Head of caudate nucleus (tissue), 42 donors: ENCODE data around the gene DIS3L2.
"Not testable (repeated sequence)": the region's sequence is repeated elsewhere in the genome, so short reads cannot be mapped to it uniquely, and the experiment has no call there.

Source experiments
- DNase-seq, 42 donors: peaks; one replicate each; pipeline versions ENCODE4 v3.0.0 to v3.0.0-alpha.2; 2020 to 2021; ENCODE audit warnings: mixed read lengths in 7 of 42
- intact Hi-C: fragments of 100-400 bp; cut with DNase I; formaldehyde crosslinking; loops from one replicate; pipeline ENCODE4 v1.15.0; 2022

DIS3L2 gene

DNA sequence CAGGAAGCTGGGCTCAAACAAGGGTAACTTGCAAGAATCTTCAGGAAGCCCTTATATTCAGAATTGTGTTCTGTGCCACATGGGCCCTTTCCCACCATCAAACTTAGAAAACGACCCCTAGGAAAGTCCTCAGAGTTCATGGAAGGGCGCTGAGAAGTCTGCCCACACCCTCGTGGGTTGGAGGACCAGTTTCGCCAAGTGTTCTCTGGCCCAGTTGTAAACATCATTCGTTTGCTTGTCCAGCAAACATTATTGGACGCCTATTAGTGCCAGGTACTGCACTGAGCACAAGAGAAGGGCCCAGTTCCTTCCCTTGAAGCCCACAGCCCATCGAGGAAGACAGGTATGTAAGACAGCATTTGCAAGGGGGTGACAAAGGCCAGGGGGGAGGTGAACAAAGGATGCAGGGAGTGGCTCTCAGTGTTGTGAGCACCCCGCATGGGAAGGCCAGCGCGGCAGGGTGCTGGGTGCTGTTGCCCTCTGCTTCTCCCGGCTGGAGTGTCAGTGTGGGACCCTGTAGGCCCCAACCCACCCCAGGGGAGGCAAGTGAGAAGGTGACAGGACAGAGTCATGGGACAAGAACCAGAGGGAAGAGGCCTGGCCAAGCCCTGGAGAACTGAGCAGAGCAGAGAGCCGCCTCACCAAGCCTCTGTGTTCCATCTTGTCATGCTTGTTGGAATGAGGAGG is 356.8 kb downstream of the DIS3L2 start:
- intact Hi-C loops, result loop anchor here (10.0 kb wide), 1 partner anchor 194 kb away; no protein-coding TSS in a partner anchor
- peak in 2 of 42 donors; percentile 1 to 4 for DNase-seq

DNA sequence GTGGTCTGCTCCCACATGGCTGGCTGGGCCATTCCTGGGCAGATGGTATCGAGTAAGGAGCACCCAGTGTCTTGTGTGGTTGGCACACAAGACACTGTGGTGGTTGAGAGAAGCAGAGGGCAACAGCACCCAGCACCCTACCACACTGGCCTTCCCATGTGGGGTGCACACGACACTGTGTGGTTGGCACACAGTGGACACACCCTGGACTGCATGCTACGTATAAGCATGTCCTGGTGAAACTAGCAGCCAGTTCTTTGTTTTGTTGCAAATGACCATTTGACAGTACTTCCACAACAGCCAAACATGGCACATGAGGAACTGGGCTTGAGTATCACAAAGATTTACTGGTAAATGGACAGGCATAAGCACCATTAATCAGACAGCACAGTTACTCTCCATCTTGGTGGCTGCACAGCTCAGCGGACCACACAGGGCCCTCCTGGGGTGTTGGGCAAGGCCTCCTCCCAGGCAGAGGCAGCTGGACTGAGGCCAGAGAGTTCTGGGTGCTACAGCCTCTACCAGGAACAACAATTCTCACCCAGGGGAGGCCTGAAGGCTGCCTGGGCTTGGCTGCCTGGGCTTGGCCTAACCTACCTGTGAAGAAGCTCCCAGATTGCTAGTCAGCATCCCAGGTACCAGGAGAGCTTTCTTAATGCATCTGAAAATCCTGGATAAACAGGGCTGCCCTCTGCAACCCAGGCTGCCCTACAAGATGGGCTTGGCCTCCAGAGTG is 357.7 kb downstream of the DIS3L2 start:
- peak in 2 of 42 donors; percentile 3 to 16 for DNase-seq
- intact Hi-C loops, result loop anchor here (10.0 kb wide), 1 partner anchor 194 kb away; no protein-coding TSS in a partner anchor

DNA sequence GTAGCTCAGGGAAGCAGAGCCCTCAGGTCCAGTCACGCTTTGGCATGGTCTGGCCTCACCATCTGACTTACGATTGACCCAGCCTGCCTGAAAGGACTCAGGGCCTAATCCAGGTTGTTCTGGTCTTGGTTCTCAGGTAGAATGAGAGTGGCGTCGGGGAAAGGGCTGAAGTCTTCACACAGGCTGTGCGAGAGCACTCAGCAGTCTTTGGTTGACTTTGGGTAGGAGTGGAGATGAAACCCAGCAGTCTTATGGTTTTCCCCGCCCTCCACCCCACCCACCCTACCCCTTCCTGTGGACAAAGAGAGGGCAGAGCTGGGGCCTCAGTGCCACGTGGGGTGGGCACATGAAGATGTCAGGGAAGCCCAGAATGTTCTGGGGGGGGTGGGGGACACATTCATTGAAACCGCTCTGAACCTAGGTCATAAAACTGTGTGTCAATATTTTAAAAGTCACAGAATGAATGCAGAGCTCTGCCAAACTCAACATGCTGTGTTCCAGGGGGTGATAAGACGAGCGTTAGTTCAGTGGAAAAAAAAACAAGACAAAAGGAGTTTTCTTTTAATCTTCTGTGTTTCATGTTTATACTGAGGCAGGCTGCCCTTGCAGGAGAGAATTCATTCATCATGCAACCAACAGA is 358.4 kb downstream of the DIS3L2 start:
- intact Hi-C loops, result loop anchor here (10.0 kb wide), 1 partner anchor 195 kb away; no protein-coding TSS in a partner anchor
- peak in 2 of 42 donors; percentile 3 to 6 for DNase-seq

DNA sequence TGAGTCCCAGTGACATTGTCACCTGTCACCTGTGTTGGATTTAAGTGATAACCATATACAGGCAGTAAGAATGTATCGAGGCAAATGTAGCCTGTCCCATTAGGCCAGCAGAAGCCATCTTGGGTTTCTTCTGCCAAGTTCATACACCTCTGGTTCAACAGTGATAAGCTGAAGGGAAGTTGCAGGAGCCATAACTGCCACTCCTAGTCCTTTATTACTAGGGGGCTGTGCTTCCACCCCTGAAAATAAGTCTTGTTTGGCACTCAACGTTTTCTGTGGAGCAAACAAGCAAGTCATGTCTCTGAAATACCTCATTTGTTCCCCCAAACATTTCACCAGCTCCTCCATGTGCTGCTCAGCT is 358.9 kb downstream of the DIS3L2 start:
- intact Hi-C loops, result no loop called here

DNA sequence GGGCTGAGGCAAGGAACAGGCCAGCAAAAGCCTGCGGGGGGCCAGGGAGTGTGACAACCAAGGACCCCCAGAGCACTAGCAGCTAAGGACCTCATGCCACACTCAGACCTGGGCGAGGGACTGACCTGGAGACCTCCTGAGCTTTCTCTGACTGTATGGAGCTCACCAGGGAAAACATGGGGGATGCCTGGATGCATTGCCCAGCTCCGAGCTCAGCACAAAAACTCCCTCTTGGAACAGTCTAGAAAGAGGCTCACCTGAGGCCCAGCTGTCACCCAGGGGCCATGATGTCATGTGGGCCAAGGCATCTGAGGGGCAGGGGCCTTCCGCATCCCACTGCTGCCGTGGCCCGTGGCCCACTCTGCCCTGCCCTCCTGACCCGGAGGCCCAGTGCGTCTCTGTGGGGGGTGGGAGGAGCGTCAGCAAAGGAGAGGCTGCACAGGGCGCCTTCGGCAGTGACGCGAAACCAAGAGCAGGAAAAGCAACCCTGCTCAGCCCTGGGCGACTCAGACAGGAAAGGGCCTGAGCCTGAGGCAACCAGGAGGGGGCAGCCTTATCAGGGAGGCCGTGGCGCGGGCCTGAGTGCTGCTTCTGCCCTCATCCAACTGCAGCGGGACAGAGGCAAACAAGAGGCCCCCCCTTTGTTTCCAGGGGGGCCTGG is 359.8 kb downstream of the DIS3L2 start:
- intact Hi-C loops, result no loop called here
- peak in 1 of 42 donors; percentile 37 for DNase-seq

More for the DNA sequence above, 358.9 kb downstream of the DIS3L2 start:
- DNase-seq, result peak in 1 of 42 donors; percentile 3

DNA sequence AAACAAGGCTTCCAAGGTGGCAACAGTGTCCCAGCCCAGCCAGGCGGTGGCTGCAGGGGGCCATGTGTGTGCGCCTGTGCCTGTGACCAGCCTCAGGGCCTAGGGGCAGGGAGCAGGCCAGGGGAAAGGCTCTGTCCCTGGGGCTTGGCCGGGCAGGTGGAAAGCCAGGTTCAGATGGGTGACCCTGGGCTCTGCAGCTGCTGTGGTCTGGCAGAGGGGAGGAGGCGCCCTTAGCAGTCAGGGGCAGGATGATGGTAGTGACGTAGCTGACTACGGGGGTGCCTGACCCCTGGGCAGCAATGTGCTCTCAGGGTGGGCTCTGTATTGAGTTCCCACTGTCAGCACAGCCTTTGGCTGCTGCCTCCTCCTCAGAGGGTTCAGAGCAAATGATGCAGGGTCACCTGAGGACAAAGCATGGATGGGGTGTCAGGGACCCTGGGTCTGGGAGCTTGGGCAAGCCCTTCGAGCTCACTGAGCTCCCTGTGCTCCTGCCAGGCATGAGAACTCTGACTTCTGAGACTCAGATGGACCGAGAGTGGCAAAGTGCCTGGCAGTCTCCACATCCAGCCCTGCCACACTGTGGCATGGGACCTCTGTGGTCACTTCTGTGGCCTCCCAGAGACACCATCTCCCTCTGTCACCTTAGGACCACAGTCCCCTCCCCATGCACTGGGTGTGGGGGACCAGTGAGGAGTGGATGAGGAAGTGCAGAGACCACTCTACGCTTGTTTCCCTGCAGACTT is 360.5 kb downstream of the DIS3L2 start:
- DNase-seq, result peak in 2 of 42 donors; percentile 20 to 40

DNA sequence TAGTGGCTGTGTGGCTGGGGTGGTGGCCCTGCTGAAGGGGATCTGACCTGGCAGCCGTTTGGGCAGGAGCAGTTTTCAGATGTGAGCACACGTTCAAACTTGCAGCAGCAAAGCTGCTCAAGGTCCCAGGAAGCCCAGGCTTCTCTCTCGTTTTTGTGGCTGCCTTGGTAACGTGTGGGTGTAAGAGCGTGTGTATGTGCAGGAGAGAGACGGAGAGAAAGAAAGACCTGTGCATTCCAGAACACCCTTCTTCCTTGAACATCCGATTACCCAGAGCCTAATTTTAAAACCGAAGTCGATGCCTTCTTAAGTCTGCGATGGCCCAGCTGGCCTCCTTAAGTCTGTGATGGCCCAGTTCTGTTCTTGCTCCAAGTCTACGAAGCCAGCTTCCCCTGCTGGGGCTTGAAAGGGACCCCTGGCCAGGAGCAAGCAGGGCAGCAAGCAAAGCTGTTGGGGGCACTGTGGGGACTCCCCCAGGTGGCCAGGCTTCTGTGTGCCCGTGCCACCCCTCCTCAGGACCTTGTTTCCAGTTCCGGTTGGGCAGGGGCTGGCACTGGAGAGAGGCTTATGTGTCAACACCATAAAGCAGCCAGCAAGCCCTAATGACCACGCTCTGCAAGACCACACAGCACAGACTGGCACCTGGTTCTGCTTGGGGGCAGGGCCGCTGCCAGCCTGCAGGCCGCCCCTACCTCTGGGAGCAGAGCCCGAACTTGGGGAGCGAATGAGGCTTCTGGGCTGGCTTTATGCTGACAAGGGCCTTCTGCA is 361.2 kb downstream of the DIS3L2 start:
- intact Hi-C loops, result no loop called here
- DNase-seq, result peak in 17 of 42 donors; percentile 22 to 70 (median 40)

More for the DNA sequence above, 360.5 kb downstream of the DIS3L2 start:
- intact Hi-C loops, result no loop called here

DNA sequence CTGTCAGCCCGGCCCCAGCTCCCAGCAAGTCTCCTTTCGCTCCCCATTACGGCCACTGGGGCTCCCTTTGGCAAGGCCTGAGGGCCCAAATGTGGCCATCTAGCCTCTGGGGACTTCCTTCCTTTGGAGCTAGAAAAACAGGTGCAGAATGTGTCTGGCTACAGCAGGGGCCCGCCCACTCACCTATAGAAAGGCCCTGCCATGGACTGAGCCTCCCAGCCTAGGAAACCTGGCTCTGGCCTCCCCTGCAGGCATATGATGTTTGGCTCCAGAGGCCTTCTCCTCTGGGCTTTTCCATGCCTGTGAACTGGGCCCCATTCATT is 361.8 kb downstream of the DIS3L2 start:
- intact Hi-C loops, result no loop called here
- no peak for DNase-seq

DNA sequence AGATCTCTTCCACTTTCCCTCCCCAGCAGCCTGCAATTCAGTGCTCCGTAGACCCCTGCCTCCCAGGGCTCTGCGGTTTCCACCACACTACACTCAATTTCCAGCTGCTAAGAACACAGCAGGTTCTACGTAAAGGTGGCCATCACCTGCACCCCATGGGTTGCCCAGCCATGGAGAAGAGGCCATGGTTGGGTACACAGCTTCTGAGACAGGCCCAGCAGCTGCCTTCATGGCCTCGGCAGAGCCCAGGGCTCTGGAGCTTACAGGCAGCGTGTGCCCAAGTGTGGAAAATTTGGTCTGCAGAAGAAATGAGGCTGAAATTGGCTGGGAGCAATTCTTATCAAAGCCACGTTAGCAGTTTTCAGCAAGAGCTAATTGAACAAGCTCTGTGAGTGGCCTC is 362.5 kb downstream of the DIS3L2 start:
- DNase-seq, result peak in 1 of 42 donors; percentile 19

DNA sequence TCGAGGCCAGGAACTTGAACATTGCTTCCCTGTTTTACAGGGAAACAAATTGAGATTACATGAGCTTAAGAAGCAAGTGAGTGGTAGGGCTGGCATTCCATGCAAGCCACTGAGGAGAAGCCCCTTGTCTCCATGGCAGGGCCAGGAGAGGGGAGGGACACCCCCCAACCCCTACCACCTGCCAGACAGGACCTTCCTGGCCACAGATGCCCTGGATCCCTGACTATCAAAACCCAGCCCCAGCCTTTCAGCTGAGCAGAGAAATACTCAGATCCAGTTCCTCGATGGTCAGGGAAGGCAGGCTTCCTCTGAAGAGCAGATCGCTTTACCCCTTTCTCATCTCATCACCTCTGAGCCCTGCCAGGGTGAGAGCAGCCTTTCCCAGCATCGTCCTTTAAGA is 363.3 kb downstream of the DIS3L2 start:
- peak in 3 of 42 donors; percentile 1 to 10 (median 3) for DNase-seq
- intact Hi-C loops, result loop anchor here (5.0 kb wide), 2 partner anchors 397 to 417 kb away; partner anchors contain the start of gene NPPC

More for the DNA sequence above, 362.5 kb downstream of the DIS3L2 start:
- intact Hi-C loops, result not testable (repeated sequence)

DNA sequence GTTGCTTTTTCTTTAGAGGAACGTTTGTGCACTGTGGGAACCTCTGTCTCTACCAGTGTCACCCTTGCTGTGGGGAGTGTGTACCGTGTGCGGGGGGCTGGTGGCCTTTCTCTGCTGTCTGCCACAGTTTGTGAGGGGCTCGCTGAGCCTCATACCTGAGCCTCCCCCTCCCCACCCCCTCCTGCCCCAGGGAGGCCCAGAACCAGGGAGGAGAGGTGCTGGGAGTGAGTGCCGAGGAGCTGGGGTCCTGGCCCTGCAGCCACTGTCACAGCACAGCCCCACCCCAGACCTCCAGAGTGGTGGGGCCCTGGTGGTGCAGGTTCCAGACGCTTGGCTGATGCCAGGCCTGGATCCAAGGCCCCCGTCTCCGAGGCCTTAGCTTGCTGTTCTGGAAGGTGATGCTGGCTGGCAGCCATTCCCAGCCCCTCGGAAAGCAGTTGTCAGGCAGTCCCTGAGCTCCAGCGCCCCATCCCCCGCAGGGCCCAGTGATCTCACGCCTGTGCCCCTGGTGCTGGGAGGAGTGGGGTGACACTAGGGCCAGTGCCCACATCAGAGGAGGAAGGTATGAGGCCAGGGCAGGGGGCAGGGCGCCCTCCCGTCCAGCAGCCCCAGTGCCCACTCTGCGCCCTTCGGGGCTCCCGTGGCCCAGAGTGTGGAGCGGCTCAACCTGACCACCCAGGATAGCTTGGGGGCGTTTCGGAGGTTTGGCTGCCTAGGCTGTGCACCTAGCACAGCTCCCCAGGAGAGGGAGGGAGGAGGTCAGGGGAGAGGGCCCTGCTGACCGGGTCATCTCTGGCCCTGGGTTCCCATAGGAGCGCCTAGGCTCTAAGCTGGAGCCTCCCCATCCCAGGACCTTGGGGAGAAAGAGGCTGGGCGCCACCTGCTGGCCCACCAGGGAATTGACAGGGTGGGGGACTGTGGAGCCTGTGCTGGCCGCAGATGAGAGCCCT is 364.1 kb downstream of the DIS3L2 start:
- peak in 40 of 42 donors; percentile 34 to 90 (median 71) for DNase-seq
- intact Hi-C loops, result loop anchor here (5.0 kb wide), 2 partner anchors 398 to 418 kb away; partner anchors contain the start of gene NPPC

DNA sequence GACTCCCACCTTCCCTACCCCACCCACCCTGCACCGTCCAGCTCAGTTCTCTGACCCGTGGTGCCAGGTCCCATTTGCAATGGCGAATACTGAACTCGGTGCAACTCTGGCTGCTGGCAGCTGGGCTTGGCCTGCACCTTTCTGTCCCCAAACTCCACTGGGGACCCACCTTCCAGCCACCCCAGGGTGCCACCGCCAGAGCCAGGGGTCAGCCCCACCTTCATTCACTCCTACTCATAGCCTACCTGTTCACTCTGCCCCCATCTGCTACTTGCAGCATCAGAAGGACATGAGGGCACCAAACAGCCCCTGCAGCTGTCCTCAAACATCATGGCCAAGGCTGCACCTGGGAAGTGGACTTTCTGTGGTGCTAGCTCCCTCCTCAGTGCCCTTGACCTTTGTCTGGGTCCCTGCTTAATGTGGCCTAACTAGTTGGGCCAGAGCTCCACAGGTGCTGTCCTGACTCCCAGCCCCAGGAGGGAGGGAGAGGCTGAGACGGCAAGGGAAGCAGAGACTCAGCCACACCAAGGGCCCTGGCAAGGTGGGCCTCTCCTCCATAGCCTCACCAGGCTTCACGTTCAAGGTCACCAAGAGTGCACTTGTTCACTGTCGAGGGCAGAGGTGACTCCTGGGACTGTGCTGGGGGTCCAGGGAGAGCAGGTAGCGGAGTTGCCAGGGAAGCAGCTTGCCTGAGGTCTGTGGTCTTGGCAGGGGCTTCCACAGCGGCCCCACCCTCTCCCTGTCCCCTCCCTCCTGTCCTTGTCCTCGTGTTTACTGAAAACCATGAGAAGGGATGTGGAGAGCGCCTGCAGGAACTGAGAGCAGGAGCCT is 365.0 kb downstream of the DIS3L2 start:
- DNase-seq, result peak in 6 of 42 donors; percentile 3 to 35 (median 10)

DNA sequence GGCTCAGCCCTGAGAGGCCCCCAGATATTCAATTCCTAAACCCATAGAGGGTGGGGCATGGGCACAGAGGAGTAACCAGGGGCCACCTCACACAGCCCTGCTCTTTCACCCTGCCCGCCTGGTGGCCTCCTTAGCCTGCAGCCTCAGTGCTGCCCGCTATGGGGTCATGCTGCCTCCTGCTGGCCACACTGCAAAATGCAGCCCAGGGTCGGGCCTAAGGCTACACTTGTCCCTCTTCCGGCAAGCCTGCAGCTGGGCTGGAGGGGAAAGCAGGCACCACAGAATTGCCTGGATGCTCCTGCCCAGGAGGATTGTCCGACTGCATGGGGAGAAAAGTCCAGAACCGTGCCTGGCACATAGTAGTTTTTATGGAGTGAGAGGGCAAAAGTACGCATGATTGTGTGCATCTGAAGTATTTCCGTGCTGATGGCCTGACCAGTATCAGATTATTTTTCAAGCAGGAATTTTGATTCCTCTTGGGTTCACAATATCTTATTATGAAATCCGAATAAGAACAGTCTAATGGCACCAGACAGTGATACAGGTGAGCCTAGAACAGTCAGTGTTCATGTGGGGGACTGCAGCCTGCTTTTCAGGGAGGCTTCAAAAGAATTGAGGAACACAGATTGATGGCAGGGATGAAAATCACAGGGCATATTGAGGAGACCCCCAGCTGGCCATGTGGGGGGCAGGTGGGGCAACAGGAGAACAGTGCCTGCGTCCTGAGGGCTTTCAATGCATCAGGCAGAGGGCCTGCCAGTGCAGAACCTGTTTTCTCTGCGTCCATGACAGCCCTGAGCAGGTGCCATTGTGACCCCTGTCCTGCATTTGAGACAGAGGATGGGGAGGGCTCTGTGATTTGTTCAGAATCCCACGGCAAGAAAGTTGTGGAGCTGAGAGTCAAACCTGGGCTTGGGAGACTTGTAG is 365.9 kb downstream of the DIS3L2 start:
- peak in 41 of 42 donors; percentile 48 to 90 (median 78) for DNase-seq
- intact Hi-C loops, result loop anchor here (5.0 kb wide), 2 partner anchors 400 to 420 kb away; partner anchors contain the start of gene NPPC

More for the DNA sequence above, 365.0 kb downstream of the DIS3L2 start:
- intact Hi-C loops, result loop anchor here (5.0 kb wide), 2 partner anchors 399 to 419 kb away; partner anchors contain the start of gene NPPC

DNA sequence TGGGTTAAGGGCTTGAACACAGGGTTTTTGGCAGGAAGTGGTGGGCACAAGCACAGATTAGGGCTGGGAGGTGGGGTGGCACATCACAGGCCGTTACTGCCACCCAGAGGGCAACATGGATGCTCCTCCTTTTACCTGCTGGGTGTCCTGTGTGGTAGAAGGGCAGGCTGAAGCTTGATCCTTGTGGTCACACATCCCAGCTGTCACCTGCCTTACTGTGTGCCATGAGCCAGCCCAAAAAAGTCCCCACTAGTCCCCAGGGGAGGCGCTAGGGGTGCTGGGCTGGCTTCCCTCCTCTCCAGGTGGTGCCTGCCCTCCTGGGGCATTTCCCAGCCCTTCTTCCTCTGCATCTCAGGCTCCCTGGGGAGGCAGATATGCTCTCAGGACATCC is 366.5 kb downstream of the DIS3L2 start:
- peak in 3 of 42 donors; percentile 5 to 11 (median 10) for DNase-seq
- intact Hi-C loops, result loop anchor here (5.0 kb wide), 2 partner anchors 401 to 421 kb away; partner anchors contain the start of gene NPPC
